Smooth muscle cell (in vitro differentiated cells): ENCODE measurements around the gene UBL7. TPM values are rescaled to one million over a fixed set of nuclear protein-coding genes. Genes with fewer than 3 reads are reported as not detected.
A peak's percentile ranks its signal among the peaks of the same experiment; 100 is the strongest.

ENCODE experiments used
- DNase-seq: peaks from one replicate; lab custom pipeline; 2025; ENCODE audit not compliant: unreplicated experiment; lab: John Stamatoyannopoulos, UW
- H2AFZ ChIP-seq: fragments of 200-600 bp; sonication (generic); 2 replicates; pipeline ENCODE4 v1.6.0; 2016; ENCODE audit warnings: antibody characterized with exemption, low read depth, mild to moderate bottlenecking
- H3F3A ChIP-seq: fragments of 200-600 bp; sonication (generic); 2 replicates; pipeline ENCODE4 v1.6.0; 2017; ENCODE audit warnings: antibody characterized with exemption, low read depth
- H3K27ac ChIP-seq: fragments of 200-600 bp; sonication (generic); 2 replicates; pipeline ENCODE4 v1.5.1; 2016; ENCODE audit warnings: low read depth, mild to moderate bottlenecking
- H3K27me3 ChIP-seq: fragments of 200-600 bp; sonication (generic); 2 replicates; pipeline ENCODE4 v1.6.1; 2016; ENCODE audit warnings: low read depth, mild to moderate bottlenecking
- H3K36me3 ChIP-seq: fragments of 200-600 bp; sonication (generic); 2 replicates; pipeline ENCODE4 v1.5.1; 2016; ENCODE audit warnings: low read depth
- H3K4me1 ChIP-seq: fragments of 200-600 bp; sonication (generic); 2 replicates; pipeline ENCODE4 v1.5.1; 2016; ENCODE audit warnings: low read depth
- H3K4me2 ChIP-seq: fragments of 200-600 bp; sonication (generic); 2 replicates; pipeline ENCODE4 v1.6.0; 2016; ENCODE audit warnings: mild to moderate bottlenecking
- H3K4me3 ChIP-seq: fragments of 200-600 bp; sonication (generic); 2 replicates; pipeline ENCODE4 v1.5.1; 2016; ENCODE audit warnings: mild to moderate bottlenecking
- H3K79me2 ChIP-seq: fragments of 200-600 bp; sonication (generic); 2 replicates; pipeline ENCODE4 v1.6.0; 2016; ENCODE audit warnings: low read depth, mild to moderate bottlenecking
- H3K9ac ChIP-seq: fragments of 200-600 bp; sonication (generic); 2 replicates; pipeline ENCODE4 v1.6.0; 2016; ENCODE audit warnings: low read depth
- H3K9me3 ChIP-seq: fragments of 200-600 bp; sonication (generic); replicated peaks from 2 replicates; pipeline ENCODE4 v1.5.1; 2016; ENCODE audit warnings: low read depth
- H4K20me1 ChIP-seq: fragments of 200-600 bp; sonication (generic); 2 replicates; pipeline ENCODE4 v1.6.0; 2016; ENCODE audit warnings: low read depth
- whole genome bisulfite sequencing: methylation state at CpG from one replicate; pipeline ENCODE4 v1.1.7; 2016; ENCODE audit warnings: low lambda C conversion rate; 5-methylcytosine and 5-hydroxymethylcytosine counted together
- polyA plus RNA-seq: library from polyadenylated mRNA; unstranded; fragments of >200 nt; fragmentation: Nextera tagmentation; extraction: Ambion mirVana; gene quantifications from 2 replicates; pipeline ENCODE4 v1.2.1, GENCODE V29; 2016
- total RNA-seq: library from RNA; depleted of rRNA; stranded (reverse); fragments of >200 nt; gene quantifications from 2 replicates; pipeline ENCODE4 v1.2.3, GENCODE V29; 2014
- TF ChIP-seq, protein P1 (sequence below): fragments of 200-600 bp; sonication (generic); IDR thresholded peaks from 2 replicates; pipeline ENCODE4 v1.5.1; 2017; ENCODE audit warnings: borderline replicate concordance, mild to moderate bottlenecking, antibody characterized with exemption; ENCODE audit not compliant: insufficient read depth, poor library complexity, severe bottlenecking

The UBL7 gene
- total and polyA plus RNA-seq, 2 experiments from 2014 or later = 60.6 to 64.4 TPM

DNA sequence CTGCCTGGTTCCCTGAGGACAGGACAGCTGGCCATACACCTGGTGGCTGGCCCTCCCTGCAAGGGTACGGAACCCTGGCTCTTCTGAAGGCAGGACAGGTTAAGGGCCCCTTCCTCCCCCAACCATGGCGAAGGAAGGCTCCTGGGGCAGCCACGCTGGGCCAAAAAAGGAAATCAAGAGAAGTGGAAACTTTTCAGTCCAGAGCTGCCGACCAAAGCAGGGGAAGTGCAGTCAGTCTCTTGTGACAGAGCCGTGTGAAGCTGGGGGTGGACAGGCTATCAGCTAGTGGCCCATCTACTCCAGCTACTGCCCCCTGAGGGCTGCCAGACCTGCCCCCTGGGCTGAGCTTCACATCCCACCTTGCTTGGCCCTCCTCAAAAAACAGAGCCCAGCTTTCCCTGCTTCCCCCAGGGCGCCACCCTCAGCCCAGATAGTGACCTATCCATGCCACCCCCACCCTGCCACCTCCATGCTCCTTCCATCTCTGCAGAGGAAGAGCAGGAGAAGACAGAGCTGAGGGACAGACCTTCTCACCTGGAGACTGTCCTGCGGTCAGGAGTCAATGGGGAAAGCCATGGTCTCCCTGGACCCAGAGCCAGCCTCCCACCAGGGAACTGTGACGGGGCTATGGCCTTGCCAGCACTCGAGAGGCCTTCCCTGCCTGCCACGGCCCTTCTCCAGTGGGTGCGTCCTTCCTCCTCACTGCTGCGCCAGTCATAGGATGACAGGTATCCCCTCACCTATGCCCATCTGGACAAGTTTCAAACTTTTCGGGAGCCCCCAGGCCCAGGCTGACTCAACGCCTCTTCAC lies 31.8 kb downstream of the UBL7 start:
- WGBS = 88% methylated on average over 14 of the region's 14 CpGs
- H3K4me3 ChIP-seq = no peak overlapping the region
- no peaks in the 10 kb centered on the region for H3K36me3 ChIP-seq
- H3K9me3 ChIP-seq = no peaks in the 10 kb centered on the region
- peaks cover 2% of the 10 kb centered on the region for H3F3A ChIP-seq
- no peak overlapping the region for H3K9ac ChIP-seq
- H3K27me3 ChIP-seq = no peaks in the 10 kb centered on the region
- H4K20me1 ChIP-seq = peaks cover 88% of the 10 kb centered on the region
- TF ChIP-seq, protein P1, sequence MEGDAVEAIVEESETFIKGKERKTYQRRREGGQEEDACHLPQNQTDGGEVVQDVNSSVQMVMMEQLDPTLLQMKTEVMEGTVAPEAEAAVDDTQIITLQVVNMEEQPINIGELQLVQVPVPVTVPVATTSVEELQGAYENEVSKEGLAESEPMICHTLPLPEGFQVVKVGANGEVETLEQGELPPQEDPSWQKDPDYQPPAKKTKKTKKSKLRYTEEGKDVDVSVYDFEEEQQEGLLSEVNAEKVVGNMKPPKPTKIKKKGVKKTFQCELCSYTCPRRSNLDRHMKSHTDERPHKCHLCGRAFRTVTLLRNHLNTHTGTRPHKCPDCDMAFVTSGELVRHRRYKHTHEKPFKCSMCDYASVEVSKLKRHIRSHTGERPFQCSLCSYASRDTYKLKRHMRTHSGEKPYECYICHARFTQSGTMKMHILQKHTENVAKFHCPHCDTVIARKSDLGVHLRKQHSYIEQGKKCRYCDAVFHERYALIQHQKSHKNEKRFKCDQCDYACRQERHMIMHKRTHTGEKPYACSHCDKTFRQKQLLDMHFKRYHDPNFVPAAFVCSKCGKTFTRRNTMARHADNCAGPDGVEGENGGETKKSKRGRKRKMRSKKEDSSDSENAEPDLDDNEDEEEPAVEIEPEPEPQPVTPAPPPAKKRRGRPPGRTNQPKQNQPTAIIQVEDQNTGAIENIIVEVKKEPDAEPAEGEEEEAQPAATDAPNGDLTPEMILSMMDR = no peak
- H2AFZ ChIP-seq = no peak overlapping the region
- H3K27ac ChIP-seq = peak overlapping the region; percentile 4
- no peak for DNase-seq
- H3K4me1 ChIP-seq = peaks cover 18% of the 10 kb centered on the region
- peaks cover 99% of the 10 kb centered on the region for H3K79me2 ChIP-seq
- peak overlapping the region; percentile 19 for H3K4me2 ChIP-seq

DNA sequence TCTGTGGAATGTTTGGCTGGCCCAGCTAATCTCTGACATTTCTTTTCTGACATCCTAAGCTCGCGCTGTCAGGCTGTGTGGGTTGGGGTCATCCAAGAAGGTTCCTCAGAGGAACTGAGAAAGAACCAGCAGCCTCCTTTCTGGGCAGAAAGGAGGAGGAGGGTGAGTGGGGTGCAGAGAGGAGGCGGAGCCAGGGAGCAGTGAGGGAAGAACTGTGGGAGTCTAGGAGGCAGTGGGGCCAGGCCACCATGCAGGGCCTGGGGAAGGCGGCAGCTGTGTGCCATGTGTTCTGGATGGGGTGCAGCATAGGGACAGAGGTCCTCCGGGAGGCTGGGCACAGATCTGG lies 32.5 kb downstream of the UBL7 start:
- Histone ChIP-seq H3K9ac (no peak overlapping the region), H3K4me2 (peak overlapping the region; percentile 19), H3K27me3 (no peaks in the 10 kb centered on the region), H3K4me3 (no peak overlapping the region), H3K27ac (peak overlapping the region; percentile 4), H3K4me1 (peaks cover 20% of the 10 kb centered on the region), H4K20me1 (peaks cover 95% of the 10 kb centered on the region), H3K79me2 (peaks cover 98% of the 10 kb centered on the region), H2AFZ (no peak overlapping the region), H3F3A (peaks cover 3% of the 10 kb centered on the region), H3K36me3 (no peaks in the 10 kb centered on the region), H3K9me3 (no peaks in the 10 kb centered on the region)
- DNase-seq = no peak
- WGBS = 94% methylated on average over 5 of the region's 5 CpGs
- TF ChIP-seq, protein P1 = no peak

DNA sequence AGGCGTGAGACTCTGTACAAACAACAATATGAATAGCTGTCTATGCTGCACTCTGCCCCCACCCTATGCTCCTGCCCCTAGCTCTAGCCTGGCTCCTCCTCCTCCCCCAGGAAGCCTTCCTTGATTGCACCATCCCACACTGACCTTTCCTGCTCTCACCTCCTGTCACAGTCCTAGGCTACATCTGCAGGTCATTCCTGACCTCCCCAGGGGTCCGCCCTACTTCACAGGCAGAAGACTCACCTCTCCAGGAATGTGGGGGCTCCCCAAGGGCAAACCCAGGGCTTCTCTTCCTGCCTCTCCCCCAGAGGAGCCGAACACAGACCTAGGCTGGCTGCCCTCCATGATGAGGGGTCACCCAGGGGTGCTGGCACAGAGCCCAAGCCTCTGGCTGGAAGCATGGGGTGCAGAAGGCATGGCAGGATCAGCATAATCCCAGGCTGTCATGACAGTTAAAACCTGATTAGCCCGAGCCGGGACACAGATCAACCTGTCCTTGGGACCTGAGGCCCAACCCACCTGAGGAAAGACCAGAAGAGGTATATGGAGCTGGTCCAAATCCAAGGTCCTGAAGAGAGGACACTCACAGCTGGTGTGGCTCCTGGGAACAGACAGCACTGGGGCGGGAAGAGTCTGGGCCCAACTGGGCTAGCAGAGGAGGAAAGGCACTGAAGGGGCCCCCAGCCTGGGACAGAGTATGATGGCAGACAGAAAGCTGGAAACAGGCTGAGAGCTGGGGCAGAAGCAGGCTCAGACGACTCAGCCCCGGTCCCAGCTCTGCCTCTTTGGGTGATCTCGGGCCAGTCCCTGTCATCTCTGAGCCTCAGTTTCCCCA lies 33.1 kb downstream of the UBL7 start:
- no peaks in the 10 kb centered on the region for H3K36me3 ChIP-seq
- H3K27ac ChIP-seq = no peak overlapping the region
- peaks cover 6% of the 10 kb centered on the region for H3F3A ChIP-seq
- H3K27me3 ChIP-seq = no peaks in the 10 kb centered on the region
- no peak overlapping the region for H3K4me2 ChIP-seq
- H3K4me1 ChIP-seq = peaks cover 26% of the 10 kb centered on the region
- H3K9me3 ChIP-seq = no peaks in the 10 kb centered on the region
- no peak for DNase-seq
- H3K4me3 ChIP-seq = no peak overlapping the region
- WGBS = 91% methylated on average over 9 of the region's 9 CpGs
- H4K20me1 ChIP-seq = peaks cover 100% of the 10 kb centered on the region
- TF ChIP-seq, protein P1 = no peak
- H3K79me2 ChIP-seq = peaks cover 94% of the 10 kb centered on the region
- no peak overlapping the region for H2AFZ ChIP-seq
- H3K9ac ChIP-seq = no peak overlapping the region
